ENCODE measurements around the gene RHOT2.

RHOT2 gene

DNA sequence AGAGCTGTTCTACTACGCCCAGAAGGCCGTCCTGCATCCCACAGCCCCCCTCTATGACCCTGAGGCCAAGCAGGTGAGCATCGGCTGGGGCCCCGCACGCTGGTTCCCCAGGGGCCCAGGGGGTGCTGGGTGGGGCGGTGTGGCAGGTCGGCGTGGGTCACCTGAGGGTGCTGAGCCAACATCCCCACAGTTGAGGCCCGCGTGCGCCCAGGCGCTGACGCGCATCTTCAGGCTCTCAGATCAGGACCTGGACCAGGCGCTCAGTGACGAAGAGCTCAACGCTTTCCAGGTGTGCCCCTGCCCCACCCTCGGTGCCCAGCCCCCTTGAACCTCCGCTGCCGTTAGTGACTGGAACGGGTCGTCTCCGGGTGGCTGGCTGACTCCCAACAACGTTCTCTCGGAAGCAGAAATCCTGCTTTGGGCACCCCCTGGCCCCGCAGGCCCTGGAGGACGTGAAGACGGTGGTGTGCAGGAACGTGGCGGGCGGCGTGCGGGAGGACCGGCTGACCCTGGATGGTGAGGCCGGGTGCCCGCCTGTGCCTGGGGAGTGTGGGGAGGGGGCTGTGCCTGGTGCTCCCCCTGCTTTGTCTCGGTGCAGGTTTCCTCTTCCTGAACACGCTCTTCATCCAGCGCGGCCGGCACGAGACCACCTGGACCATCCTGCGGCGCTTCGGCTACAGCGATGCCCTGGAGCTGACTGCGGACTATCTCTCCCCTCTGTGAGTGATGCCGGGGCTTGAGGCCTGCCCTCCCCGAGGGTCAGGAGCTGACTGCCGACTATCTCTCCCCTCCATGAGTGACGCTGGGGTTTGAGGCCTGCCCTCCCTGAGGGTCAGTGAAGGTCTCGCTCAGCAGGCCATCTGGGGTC is 2.8 kb downstream of the RHOT2 start:
- DNase-seq (ENCODE audit: low spot score), result no peak

DNA sequence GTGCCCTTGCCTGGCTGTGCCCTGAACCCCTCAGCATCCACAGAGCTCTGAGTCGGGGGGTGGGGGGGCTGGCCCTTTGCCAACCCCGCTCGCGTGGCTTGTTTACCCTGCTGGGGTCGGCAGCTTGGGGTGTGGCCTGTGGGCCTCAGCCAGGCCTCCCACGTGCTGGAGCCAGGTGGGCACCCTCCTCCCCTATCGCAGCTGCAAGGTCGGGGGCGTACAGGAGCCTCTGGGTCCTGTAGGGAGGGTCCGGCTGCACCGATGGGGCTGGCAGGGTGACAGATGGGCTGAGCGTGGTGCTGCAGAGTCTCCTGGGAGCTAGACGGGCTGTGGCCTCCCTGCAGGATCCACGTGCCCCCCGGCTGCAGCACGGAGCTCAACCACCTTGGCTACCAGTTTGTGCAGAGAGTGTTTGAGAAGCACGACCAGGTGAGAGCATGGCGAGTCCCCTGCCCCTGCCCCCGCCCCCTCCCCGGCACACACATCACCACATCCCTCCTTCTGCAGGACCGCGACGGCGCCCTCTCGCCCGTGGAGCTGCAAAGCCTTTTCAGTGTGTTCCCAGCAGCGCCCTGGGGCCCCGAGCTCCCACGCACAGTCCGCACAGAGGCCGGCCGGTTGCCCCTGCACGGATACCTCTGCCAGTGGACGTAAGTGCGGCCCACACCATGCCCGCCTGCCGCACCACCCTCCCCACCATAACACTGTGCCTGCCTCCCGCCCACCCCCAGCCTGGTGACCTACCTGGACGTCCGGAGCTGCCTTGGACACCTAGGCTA is 3.6 kb downstream of the RHOT2 start:
- DNase-seq (ENCODE audit: low spot score), result no peak

DNA sequence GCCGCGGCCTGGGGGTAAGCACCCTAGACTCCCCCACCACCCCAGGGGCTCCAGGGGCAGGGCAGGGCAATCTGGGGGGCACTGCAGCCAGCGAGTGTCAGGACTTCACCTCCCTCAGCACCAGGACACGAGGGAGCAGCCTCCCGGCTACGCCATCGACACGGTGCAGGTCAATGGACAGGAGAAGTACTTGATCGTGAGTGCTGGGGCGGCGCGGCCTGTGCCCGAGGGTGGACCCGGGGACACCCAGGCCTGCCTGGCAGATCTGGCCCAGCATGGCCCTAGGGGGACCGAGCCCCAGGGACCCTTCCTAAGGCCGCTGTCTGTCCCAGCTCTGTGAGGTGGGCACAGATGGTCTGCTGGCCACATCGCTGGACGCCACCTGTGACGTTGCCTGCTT is 4.4 kb downstream of the RHOT2 start:
- no peak for DNase-seq (ENCODE audit: low spot score)

DNA sequence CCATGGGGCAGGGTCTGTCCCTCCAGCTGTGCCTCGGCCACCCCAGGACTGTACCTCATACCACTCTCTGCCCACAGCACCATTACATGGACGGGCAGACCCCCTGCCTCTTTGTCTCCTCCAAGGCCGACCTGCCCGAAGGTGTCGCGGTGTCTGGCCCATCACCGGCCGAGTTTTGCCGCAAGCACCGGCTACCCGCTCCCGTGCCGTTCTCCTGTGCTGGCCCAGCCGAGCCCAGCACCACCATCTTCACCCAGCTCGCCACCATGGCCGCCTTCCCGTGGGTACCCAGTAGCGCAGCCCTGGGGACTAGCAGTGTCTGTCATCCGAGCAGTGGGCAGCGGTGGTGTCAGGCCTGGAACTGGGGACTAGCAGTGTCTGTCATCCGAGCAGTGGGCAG is 4.9 kb downstream of the RHOT2 start:
- DNase-seq (ENCODE audit: low spot score), result no peak

DNA sequence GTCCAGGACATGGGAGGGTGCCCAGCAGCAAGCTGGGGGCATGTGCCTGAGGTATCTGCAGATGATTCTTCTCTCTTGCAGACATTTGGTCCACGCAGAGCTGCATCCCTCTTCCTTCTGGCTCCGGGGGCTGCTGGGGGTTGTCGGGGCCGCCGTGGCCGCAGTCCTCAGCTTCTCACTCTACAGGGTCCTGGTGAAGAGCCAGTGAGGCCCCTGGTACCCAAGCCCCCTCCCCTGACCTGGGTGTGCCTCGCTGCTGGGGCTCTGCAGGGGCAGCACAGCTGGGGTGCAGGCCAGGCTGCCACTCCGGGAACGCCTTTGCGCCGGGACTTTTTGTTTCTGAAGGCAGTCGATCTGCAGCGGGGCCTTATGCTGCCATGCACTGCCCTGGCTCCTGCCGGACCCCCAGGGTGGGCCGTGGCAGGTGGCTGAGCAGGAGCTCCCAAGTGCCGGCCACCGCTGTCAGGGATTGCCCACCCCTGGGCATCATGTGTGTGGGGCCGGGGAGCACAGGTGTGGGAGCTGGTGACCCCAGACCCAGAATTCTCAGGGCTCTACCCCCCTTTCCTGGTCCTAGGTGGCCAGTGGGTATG is 5.6 kb downstream of the RHOT2 start:
- no peak for DNase-seq (ENCODE audit: low spot score)

DNA sequence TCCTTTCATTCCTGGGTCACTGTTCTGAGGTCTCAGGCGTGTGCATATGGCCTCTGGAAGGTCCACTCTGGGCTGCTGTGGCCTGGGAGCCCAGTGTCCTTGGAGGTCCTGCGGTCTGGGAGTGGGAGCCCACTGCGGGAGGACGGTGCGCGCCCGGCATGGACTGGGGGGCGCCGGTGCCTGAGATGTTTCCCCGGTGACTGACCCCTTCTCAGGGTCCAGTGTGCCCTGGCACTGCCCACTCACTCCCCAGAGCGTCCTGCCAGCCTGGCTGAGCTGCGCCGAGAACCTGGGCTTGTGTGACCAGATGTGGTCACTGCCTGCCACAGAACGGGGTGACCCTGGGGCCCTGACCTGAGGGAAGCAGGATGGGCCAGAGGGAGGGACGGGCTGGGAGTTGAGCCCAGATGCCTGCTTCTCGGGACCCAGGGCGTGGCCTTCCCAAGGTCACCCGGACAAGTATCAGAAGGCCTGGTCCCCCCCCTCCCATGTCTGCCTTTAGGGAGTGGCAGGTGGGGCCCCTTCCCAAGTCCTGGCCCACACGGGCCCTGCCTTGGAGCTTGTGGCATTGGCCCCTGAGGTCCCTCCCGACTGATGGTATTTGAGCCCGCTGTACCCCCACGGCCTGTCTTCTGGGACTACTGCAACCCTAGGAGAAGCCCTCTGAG is 6.4 kb downstream of the RHOT2 start:
- DNase-seq (ENCODE audit: low spot score), result no peak

DNA sequence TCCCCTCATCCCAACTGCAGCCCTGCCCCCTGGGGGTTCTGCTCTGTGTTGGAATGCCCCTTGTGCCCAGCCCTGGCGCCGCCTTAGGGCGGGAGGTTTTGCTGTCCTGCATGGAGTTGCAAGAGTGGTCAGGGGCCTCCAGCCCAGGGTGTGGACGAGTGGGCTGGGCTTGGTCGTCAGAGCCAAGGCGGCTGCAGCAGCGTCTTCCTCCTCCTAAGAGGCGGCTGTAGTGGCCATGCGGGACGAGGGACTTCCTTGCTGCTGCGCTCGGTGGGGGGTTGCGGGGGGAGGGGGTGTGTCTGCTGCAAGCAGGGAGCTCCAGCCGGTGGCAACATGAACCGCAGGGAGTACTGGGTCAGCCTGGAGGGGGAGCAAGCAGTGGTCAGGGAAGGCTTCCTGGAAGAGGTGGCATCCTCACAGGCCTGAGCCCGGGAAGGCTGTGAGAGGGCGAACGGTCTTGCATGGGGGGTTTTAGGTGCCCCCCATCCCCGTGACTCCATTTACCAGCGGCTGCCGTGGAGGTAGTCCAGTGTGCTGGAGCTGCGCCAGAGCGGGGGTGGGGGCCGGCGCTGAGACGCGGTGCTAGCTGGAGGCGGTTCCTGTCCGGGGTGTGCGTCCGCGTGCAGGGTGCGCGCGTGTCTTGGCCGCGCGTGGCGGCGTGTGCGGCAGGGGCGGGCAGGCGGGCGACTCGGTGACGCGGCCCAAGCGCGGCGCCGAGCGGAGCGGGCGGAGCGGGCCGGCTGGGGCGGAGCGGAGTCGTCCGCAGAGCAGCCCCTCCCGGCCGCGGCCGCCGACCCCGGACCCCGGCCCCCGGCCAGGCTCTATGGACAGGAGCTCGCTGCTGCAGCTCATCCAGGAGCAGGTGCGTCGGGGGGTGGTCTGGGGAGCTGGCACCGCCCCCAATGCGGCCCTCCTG is 7.3 kb downstream of the RHOT2 start, which contains the start of gene RHBDL1:
RHBDL1 (plus strand) TSS at position 704 of the 916 bp plus-strand sequence; CDS start at position 824, 120 bp downstream.
- DNase-seq (ENCODE audit: low spot score), result peak; percentile 48

DNA sequence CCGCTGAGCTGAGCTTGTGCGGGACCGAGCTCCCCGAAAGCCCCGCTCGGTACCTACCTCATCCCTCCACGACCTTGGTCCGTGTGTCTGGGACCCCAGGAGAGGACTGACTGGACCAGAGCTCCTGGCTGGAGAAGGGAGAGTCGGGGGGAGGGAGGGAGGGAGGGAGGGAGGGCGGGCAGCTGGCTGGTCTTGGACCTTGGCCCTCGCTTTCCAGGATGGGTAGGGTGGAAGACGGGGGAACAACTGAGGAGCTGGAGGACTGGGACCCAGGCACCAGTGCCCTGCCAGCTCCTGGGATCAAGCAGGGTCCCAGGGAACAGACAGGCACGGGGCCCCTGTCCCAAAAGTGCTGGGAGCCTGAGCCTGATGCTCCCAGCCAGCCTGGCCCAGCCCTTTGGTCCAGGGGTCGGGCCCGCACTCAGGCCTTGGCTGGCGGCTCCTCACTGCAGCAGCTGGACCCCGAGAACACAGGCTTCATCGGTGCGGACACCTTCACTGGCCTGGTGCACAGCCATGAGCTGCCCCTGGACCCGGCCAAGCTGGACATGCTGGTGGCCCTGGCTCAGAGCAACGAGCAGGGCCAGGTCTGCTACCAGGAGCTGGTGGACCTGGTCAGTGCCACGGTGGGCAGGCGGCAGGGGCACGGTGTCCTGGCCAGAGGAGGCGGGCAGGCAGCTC is 8.1 kb downstream of the RHOT2 start:
- no peak for DNase-seq (ENCODE audit: low spot score)

DNA sequence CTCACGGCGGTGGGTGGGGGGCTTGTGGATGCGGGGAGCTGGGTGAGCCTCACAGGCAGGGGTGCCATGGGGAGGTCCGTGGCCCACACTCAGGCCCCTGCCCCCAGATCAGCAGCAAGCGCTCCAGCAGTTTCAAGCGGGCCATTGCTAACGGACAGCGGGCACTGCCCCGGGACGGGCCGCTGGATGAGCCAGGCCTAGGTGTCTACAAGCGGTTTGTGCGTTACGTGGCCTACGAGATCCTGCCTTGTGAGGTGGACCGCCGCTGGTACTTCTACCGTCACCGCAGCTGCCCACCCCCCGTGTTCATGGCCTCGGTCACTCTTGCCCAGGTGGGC is 8.6 kb downstream of the RHOT2 start:
- no peak for DNase-seq (ENCODE audit: low spot score)

DNA sequence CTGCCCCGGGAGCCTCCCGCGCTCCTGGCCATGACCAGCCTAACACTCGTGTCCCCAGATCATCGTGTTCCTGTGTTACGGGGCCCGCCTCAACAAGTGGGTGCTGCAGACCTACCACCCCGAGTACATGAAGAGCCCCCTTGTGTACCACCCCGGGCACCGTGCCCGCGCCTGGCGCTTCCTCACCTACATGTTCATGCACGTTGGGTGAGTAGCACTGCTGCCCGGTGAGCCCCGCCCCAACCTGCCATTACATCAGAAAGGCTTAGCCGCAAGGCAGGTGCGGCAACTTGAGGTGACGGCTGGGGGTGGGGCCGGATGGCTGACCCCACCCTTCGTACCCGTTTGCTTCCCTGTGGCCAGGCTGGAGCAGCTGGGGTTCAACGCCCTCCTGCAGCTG is 9.0 kb downstream of the RHOT2 start:
- no peak for DNase-seq (ENCODE audit: low spot score)

DNA sequence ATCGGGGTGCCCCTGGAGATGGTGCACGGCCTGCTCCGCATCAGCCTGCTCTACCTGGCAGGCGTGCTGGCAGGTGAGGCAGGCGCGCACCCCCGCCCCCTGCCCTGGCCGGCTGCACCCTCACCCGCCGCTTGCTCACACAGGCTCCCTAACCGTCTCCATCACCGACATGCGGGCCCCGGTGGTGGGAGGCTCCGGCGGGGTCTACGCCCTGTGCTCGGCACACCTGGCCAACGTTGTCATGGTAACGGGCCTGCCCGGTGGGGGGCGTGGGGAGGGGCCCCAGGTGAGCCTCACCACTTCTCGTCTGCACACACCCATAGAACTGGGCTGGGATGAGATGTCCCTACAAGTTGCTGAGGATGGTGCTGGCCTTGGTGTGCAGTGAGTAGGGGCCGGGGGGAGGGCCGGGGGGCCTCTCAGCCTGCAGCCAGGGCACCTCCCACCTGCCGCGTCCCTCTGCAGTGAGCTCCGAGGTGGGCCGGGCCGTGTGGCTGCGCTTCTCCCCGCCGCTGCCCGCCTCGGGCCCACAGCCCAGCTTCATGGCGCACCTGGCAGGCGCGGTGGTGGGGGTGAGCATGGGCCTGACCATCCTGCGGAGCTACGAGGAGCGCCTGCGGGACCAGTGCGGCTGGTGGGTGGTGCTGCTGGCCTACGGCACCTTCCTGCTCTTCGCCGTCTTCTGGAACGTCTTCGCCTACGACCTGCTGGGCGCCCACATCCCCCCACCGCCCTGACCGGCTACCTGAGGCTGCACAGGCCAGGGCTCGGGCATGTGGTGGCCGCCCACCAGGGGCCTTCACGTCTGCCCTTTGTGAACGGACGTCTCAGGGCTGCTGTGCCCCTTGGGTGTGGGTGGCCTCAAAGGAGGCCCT is 9.6 kb downstream of the RHOT2 start:
- DNase-seq (ENCODE audit: low spot score), result no peak

DNA sequence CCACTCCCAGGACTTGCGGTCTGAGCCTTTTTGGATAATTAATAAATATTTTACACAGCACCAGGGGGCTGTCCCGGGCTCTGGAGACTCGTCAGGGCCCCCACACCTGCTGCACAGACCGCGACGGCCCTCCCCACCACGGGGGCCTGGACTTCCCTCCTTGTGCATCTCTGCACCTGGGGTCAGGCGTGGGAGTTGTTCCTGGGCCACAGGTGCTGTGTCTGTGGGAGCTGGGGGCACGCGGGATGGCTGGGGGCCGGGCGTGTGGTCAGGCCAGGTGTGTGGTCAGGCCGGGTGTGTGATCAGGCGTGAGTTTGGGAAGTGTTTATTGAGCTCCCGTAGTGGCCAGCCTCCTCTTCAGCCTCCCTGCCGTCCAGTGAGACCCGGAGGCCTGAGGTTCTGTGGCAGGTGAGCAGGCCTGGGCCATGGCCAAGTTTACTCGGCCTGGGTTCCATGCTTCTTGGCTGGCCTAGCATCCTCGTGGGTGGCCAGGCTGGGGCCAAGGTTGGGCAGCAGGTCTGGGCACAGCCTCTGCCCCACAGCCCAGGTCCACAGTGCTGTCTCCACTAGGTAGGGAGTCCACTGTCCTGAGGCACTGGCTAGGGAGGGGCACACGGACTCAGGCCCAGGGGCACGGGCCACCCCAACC is 10.4 kb downstream of the RHOT2 start:
- DNase-seq (ENCODE audit: low spot score), result no peak

DNA sequence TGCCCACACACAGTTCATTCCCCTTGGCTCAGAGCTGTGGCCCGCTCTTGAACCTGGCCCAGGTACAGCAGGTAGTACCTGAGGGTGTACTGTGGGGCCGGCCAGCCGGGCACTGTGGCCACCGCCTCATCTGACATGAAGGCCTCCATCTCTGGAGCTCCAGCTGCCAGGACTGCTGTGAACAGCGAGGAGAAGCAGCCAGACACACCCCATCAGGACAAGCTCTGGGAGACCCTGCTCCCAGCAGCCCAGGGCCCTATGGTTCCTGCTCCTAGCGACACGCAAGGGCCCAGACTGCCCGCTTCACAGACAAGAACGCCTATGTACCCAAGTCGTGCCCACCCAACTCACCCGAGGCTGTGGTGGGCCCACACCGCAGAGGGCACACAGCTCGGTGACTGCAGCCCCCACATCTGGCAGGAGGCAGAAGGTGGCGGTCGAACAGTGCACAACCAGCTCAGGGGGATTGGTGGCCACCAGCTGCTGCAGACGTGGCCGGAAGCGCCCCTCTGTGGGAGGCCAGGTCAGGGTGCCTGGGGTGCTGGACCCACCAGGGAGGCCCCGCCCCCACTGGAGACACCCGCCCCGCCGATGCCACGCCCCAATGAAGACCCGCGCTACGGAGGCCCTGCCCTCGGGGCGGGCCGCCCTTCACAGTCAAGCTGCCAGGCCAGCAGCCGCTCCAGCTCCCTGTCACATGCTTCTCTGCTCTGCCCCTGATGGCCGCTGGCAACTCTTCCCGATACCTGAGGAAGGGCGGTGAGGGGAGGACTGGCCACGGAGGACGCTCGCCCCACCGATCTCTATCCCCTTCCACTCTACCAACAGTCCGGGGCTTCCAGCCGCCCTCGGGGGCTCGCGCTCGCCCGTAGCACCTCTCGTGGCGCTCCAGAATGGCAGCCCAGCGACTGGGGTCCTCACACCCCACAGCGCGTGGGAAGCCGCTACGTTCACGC is 11.2 kb downstream of the RHOT2 start:
- peak; percentile 72 for DNase-seq (ENCODE audit: low spot score)

DNA sequence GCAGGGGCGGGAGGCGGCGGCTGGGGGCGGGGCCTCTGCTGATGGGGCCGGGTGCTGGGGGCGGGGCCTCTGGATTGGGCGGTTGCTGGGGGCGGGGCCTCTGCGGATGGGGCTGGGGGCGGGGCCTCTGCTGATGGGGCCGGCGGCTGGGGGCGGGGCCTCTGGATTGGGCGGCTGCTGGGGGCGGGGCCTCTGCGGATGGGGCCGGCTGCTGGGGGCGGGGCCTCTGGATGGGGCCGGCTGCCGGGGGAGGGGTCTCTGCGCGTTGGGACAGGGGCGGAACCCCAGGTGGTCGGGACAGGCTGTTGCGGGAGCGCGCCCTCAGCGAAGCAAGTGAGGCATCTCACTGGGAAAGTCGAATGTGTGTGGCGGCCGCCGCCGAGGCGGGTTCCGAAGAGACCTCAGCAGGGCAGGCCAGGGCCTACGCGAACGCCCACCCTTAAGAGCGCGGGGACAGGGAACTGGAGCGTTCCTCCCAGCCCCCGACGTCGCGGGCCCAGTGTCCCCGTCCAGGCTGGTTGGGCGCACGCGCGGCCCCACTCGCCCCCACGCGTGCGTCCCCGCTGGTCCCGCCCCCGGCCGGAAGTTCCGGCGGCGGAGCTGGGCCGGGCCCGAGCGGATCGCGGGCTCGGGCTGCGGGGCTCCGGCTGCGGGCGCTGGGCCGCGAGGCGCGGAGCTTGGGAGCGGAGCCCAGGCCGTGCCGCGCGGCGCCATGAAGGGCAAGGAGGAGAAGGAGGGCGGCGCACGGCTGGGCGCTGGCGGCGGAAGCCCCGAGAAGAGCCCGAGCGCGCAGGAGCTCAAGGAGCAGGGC is 12.1 kb downstream of the RHOT2 start, which contains the start of gene STUB1:
STUB1 (plus strand) TSS at position 597 of the 811 bp plus-strand sequence; CDS start at position 713, 116 bp downstream.
- peak; percentile 85 for DNase-seq (ENCODE audit: low spot score)

DNA sequence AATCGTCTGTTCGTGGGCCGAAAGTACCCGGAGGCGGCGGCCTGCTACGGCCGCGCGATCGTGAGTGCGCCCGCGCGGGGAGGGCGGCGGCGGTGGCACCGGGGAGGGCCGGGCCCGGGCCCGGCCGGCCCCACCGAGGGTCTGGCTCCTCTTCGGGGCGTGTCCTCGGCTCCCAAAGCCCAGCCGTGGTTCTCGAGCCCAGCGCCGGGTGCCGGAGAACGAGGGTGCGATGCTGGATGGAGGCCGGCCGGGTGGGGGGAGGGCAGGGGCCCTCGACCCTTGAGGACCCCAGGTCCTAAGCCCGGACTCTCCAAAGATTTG is 12.7 kb downstream of the RHOT2 start:
- no peak for DNase-seq (ENCODE audit: low spot score)

DNA sequence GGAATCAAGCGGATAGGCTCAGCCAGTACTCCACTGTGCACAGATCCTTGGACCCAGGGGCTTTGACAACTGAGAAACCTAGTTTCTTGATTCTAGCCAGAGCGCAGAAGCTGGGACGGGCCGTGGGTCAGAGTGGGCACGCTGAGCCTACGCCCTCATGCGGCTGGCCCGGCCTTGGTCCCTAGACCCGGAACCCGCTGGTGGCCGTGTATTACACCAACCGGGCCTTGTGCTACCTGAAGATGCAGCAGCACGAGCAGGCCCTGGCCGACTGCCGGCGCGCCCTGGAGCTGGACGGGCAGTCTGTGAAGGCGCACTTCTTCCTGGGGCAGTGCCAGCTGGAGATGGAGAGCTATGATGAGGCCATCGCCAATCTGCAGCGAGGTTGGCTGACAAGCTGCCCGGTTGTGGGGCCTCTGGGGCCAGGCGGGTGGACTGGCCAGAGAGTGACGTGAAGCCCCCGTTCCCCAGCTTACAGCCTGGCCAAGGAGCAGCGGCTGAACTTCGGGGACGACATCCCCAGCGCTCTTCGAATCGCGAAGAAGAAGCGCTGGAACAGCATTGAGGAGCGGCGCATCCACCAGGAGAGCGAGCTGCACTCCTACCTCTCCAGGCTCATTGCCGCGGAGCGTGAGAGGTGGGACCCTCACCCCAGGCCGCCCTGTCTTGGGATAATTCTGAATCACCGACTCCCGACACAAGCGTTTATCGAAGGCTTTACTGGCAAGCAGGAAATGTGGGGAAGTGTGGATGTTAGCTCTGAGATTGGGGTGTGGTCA is 13.2 kb downstream of the RHOT2 start:
- DNase-seq (ENCODE audit: low spot score), result no peak
